ENCODE data around the gene CHRND.

DNA sequence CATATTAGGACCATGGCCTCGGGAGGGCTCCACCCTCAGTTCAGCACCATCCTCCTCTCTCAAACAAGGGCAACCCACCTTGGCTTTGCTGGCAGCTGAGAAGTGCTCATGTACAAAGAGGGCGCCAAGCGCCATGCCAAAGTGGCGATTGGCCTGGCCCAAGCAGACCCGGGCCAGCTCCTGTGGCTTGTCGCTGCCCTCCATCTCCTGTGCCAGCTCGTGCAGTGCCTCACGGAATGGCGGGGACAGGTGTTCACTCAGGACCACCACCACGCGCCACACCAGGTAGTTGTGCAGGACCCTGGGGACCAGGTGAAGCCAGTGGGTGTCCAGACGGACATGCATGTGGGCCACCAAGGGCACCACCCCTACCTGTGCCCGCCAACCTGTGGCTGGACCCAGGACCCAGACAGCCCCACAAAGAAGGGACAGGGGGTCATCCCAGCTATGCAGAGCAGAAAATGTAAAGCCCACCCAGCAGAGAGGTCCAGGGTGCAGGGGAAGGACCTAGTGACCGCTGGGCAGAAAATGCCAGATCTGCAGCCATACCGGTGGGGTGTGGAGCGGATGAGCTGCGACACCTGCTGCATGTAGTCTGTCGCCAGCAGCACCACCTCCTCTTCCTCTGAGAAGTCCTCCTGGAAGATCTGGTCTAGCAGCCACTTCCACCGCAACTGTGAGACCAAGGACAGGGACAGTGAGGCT, 41.9 kb upstream of the CHRND start:
- no peak for TF ChIP-seq EZH2 (IDR thresholded peaks at IDR 0.05; ENCODE audit: borderline replicate concordance, low read depth, low read length, severe bottlenecking)
- no peak for TF ChIP-seq CTCF (IDR thresholded peaks at IDR 0.05; ENCODE audit: borderline replicate concordance, extremely low read depth, low read length, poor library complexity, severe bottlenecking)
